CD4-positive, alpha-beta T cell treated with Interferon alpha-2 for 1 hour (primary cell): ENCODE results near the gene LAPTM4A.
"Not testable (repeated sequence)": the region's sequence is repeated elsewhere in the genome, so short reads cannot be mapped to it uniquely, and the experiment has no call there.

ENCODE experiments used
- DNase-seq, 2 donors: peaks; one replicate each; pipeline ENCODE4 v3.0.0-alpha.2; 2020 to 2022

The LAPTM4A gene

DNA sequence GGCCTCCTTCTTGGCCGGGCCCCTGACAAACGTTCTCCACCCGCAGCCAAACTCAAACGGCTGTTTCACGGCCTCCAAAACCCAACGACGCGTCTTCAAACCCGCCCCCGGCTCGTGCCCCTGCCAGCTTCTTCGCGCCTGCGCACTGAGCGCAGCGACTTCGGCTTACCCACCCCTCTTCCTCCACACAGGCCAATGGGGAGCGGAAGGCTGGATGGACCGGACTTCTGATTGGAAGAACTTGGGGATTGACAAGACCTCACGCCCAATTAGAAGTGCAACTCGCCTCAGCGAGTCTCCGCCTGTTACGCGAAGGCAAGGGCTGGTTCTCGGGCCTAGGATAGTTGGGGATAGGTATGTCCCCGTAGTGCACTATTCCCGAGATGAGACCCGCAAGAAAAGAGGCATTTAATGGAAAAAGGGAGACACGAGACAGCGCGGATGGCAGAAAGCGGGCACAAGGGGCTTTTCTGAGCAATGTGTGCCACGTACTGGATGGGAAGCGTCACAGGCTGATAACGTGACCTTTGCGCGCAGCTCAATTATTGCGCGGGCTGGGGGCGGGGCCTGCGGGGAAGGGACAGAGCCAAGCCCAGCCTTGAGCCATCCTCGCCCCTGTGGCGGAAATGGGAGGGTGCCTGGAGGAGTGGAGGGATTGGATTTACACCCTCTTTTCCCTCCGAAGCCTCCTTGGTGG, at the start of gene LAPTM4A:
Gene LAPTM4A (minus strand): TSS at position 97 of the 697 bp plus-strand sequence. CDS start 108 bp downstream, outside the sequence.
- peak; percentile 99 for DNase-seq

DNA sequence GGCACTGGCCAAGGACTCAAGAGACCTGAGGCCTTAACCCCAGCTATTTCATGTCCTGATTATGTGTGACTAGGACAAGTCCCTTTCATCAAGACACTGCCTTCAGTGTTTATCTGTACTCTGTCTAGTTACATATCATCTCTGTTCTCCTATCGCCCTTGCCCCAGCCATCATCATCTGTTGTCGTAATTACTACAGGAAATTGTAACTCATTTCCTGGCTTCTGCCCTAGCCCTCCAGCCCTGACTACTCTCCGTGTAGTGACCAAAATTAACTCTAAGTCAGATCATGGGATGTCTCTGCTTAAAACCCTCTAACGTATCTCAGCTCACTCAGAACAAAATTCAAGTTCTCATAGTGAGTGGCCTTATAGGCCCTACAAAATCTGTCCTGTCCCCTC, 49.3 kb upstream of the LAPTM4A start:
- DNase-seq, result no peak

DNA sequence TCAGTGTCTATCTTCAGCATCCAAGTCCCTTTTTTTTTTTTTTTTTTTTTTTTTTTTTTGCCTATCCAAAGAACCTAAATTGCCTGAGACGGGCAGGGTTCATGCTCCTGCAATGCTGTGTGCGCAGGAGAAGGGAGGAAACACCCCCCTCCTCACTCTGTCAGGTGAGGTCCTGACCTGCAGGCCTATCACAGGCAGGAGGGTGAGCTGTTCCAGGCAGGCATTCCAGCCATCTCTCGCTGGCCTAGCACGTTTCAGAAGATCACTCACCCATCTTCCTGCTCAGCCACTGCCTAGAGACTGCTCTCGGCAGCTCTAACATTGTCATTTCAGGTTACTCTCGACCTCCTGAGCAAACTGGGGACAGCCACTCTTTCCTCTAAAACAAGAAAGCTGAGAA, 48.4 kb upstream of the LAPTM4A start:
- no peak for DNase-seq

DNA sequence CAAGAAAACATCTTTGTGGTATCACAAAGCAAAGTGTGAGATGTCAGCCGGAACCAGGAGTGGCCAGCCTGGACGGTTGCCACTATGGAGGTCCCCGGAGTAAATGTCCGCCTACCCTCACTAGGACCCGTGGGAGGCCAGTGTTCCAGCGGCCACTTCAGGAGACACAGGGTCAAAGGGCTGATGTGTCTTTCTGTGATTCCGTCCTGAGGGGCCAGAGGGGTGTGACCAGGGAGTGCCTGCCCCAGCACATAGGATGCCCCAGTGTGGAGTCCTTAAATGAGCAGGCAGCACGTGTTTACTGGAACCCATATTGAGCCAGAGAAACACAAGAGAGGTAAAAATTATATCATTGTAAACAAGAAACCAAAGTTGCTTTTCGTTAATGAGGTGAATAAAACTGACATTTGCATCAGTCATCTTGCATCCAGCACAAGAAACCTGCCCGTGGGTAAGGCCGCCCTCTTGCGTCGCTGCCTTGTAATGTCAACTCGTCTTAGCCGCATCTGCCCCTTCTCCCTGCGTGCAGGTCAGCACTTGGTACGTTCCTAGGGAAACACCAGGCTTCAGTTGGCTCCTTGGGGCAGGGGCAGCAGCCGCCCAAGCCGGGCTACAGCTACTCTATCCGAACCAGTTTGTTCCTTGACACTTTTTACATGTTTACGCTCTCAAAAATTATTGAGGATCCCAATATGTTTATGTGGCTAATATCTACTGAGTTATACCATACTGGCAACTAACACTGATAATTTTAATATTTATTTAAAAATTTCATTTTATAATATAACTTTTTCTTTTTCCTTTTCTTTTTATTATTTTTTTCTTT, 46.7 kb upstream of the LAPTM4A start:
- peak; percentile 75 to 76 for DNase-seq

DNA sequence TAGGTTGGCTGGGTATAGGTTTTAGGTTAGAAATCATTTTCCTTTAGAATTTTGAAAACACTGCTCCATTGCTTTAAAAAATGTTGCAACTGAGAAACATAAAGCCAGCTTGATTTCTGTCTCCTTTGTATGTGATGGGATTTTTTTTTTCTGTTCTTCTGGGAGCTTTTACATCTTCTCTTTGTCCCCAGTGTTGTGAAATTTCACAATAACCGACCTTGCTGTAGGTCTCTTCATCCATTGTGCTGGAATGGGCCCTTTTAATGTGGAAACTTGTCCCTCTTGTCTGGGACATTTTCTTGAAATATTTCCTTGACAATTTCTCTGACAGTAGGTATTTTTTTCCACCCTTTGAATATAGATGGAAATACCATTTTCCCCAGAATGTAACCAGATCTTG, 44.0 kb upstream of the LAPTM4A start:
- no peak for DNase-seq

DNA sequence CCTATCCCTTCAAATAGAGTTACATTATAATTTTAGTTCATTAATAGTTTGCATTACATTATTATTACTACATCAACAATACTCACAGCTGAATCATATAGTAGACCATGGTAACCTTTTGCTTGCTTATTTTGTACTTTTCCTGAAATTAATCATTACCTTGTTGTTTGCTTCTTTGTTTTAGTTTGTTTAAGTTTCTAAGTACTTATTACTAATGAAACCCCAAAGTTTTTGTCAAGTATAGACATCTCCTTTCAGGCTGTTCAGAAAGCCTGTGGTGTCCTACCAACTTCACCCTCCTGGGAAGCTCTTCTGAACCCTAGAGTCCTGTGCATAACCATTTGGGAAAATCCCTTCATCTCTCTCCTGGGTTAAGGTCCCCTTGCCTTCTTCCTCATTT, 43.5 kb upstream of the LAPTM4A start:
- DNase-seq, result no peak

DNA sequence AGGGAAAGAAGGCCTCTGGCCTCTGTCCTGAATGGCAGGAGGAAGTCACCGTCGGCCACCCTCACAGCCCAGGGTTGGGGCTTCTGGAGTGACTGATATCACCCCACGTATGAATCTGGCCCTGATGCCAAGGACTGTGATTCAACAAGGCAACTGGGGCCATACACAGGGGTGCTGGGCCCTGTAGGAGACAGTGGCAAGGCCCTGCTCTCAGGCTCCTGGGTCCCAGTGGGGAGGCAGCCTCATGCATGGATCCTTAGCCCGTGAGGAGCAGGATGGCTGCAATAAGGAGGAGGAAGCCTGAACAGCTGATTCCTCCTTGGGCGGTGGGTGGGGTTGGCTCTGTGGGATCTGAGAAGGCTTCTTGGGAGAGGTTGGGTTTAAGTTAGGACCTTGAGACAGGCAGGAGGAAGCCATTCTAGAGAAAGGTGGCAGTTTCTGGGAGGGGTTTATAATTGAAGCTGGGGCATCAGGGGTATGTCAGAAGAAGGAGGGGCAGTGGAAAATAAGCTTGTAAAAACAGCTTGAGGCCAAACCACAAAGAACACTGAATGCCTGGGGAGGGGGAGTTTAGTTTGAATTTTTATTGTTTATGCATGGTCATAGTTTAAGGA, 42.8 kb upstream of the LAPTM4A start:
- no peak for DNase-seq

DNA sequence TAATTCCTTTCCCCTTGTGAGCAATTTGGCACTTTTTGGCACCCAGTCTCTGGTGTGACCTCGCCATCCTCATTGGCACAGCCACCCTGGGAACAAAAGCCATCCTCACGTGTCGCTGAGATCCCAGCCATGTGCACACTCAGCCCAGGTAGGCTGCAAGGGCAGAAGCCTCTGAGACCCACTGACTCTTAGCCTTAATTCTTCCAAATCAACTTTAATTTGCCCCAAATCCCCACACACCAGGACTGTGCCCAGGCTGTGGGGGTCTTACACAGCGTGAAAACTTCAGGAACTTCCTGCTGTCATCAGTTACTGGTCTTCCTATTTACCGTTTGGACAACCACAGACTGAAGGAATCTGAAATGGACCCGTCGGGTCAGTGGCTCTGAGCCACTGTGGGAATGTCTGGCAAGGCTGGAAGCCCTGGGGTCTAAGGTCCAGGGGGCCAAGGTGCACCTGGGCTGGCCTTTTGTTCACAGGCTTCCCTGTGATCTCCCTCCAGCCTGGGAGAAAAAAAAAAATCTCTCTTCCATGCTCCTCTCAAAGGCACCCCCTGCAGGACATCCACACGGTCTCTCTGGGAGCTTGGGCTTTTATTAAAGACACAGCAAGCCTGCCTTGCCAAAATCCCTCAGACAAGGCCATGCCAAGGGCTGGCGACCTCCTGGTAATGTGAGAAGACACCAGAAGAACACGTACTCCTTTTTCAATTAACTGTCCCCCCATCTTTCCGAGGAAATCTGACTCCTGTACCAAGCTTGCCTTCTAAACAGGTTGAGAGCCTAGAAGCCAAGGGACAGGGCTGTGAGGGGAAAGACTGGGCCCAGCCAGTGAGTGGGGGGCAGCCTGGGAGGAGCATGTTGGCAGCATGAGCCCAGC, 42.1 kb upstream of the LAPTM4A start:
- no peak for DNase-seq

DNA sequence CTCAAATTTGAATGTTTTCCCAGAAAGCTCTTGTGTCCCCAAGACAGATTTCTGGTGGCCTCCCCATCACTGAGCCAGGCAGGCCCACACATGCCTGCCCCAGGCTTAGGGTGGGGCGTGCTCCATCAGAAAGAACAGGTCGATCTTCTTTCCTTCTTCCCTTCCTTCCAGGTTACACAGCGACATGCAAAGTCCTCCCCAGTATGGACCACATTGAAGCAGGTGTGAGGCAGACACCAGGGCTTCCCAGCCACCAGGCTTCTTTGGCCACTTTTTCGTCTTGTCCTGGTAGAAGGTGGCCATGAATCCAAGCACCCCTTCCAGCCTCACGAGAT, 41.4 kb upstream of the LAPTM4A start:
- DNase-seq, result no peak

DNA sequence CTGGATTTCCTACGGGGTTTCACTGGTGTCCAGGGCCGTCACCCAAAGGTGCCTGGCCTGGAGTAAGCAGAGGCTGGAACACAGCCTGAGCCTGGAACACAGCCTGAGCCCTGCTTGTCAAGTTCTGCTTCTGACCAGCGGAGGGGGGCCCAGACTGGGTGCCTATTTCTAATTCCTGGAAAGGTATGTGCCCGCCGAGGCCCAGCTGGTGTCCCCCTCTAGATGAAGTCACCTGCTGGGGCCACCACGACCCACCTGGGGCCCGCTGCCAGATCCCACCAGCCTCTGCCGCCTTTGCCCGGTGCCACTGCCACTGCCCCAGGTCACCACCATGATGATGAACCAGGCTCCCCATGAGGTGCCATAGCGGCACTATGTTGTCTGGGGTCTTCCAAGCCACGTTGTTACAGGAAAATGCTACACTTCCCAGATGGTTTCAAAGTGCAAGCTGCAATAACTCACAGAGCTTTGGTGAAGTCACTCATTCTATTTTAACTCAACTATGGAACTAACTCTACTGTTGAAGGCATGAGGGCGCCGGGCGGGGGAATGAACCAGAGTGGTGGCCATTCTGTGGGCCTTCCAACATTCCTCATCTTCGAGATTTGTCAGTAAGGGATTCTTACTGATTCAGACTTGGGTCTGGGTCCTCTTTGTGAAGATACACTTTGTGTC, 40.9 kb upstream of the LAPTM4A start:
- DNase-seq, result no peak

DNA sequence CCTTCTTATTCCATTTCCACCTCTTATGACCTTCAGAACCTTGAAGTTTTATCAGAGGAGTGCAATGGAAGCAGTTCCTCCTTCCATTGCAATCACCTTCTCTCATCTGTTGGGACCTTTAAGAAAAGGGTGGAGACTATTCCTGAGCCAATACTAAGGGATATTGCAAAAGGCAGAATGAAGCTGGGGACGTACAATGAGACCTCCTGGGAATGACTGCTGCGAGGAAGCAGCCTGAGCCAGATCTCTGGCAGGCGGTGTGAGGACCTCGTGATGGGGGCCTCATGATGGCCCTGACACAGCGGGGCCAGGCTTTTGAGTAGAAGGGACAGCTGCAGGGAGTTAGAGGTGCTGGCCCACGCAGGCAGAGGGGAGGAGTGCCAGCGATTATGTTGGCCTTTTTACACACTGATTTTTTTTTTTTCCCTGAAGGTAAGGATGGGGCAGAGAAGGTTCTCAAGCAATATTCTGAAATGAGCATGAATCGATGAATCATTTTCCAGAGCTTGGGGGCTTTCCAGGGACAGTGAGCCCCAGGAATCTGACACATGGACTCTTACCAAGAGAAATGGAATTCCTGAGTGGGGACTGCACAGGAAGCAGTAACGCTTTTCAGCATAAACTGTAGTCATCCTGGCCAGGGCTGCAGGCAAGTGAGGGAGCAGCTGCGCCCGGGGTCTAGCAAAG, 40.0 kb upstream of the LAPTM4A start:
- no peak for DNase-seq

DNA sequence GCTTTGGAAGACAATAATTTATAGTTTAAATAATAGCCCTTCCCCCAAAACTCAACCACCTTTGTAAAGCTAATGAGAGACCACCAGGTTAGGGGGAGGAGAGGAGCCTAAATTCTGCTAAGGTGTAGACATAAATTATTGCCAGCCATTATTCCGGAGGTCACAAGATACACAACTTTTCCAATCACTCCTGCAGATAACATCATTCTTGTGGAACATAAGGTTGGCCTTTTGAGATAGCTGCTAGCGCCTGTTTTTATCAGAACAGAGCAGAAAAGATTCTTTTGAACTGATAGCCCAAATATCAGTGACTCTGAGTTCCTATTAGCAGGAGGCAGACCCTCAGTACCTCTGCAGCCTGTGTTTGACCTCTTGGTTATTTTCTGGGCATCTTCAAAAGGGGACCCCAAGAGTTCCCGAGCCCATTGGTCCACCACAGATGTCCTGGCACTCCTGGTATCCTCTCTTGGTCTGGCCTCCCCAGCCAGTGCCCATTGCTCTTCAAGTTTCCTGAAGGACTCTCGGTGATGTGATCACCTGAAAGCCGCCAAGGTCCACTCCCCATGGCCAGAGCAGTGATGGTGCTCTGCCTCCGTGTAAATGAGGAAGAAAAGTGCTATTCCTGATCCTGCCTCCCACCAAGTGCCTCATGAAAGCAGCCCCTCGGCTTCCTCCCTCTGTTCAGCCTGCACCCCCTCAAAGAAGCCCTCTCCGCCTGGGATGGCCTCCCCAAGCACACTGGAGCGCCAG, 38.5 kb upstream of the LAPTM4A start:
- DNase-seq, result no peak

DNA sequence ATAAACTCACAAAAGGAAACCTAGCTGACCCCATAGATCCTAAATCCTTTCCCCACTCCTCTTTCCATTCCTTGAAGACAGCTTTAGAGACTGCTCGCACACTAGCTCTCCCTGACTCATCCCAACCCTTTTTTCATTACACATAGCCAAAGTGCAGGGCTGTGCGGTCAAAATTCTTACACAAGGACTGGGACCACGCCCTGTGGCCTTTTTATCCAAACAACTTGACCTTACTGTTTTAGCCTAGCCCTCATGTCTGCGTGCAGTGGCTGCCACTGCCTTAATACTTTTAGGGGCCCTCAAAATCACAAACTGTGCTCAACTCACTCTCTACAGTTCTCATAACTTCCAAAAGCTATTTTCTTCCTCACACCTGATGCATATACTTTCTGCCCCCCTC, 34.5 kb upstream of the LAPTM4A start:
- not testable (repeated sequence) for DNase-seq

DNA sequence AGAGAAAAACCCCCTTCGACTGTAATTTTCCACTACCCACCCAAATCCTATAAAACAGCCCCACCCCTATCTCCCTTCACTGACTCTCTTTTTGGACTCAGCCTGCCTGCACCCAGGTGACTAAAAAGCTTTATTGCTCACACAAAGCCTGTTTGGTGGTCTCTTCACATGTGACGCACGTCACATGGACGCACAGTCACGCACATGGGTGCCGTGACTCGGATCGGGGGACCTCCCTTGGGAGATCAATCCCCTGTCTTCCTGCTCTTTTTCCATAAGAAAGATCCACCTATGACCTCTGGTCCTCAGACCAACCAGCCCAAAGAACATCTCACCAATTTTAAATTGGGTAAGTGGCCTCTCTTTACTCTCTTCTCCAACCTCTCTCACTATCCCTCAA, 31.4 kb upstream of the LAPTM4A start:
- not testable (repeated sequence) for DNase-seq

DNA sequence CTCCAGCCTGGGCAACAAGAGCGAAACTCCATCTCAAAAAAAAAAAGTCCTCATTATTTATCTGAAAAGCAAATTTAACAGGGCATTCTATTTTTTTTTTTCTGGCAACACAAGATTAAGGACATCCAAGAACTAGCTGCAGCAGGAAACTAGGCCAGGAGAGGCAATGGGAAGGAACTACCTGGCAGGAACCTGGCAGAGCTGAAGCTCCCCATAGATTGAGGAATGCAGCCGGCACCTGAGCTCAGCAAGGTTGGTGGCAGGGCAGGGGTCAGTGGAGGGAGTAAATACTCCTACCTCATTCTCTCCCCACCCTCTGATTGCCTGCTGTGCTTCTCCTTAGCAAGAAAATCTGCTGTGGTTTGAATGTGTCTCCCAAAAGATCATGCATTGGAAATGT, 30.4 kb upstream of the LAPTM4A start:
- DNase-seq, result no peak

DNA sequence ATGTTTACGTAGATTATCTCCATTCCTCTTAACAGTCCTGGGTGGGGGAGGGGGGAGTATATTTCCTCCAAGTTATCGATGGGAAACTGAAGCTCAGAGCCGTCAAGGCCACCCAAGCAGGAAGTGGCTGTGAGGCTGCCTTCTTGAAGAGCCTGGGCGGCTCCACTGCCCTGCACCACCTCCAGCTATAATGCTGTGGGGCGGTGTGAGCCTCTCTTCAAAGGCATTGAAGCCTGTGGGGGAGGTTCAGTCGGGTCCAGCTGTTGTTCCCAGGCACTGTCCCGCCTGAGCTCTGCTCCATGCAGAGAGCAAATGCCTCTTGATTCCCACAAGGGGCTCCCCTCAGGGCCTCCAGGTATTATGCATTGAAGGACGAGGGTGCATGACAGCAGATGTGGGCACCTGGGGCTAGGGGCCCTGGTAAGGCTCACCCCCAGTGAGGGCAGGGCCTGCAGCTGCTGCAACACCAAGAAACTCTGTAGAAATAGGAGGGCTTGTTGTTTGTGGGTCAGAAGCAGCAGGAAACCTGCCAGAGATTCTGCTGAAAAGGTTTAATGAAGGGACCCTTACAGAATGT, 29.5 kb upstream of the LAPTM4A start:
- no peak for DNase-seq

DNA sequence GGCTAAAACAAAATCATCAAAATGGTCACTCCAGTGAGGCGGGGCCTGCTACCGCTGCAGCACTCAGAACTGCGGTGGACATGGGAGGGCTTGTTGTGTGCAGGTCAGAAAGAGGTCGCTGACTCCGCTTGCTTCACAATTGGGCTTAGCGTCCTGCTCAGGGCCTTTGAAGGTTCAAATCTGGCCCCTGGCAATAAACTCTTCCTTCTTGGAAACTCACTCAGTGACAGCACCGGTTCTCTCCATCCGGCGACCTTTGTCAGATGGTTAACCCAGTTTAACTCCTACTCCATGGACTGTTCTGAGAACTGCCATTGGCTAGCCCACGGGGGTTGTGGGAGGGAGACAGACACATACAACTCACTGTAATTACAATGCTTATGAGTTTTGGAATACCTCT, 29.0 kb upstream of the LAPTM4A start:
- no peak for DNase-seq

DNA sequence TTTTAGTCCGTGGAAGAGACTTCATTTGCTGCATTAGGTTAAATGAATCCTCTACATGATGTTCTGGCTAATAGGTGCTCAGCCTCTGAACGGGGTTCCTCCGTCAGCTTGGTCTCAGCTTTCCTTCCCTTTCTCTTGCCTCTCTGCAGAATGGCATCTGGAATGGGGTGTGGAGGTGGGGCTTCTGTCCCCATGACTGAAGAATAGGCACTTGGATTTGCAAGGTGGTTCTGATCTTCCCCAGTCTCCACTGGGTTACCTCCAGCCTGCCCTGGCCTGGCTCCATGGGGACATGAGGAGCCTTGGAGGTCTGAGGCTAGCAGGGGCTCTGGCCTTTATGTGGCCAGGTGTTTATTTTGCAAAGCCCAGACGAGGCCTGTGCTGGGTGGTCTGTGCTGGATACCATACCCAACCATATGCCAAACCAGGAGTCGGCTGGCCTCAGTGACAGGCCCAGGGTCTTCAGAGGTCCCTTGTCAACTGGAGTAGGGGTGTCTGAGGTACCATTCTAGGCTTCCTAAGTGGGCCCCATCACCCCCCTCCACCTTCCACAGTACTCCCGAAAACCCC, 28.2 kb upstream of the LAPTM4A start:
- DNase-seq, result no peak

DNA sequence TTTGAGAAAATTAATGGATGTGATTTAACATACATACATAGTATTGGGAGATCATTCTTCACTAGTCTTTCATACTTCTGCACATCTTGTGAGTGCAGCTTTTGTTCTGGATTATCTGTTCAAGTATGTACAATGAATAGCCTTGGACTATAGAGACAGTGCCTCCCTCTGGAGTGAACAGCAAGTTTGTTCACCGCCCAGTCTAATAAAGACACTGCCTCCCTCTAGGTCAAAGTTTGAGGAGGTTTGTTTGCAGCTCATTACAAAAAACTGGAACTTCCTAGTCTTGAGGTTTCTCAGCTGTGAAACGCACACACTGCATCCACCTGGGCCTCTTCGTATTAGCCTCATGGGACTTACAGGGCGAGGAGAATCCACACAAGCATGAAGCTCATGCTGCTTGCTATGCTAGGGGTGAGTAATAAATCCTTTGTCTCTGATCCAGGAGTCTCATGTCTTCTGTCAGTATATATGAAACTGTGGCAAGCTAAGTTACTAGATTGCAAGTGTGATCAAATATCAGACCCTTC, 26.0 kb upstream of the LAPTM4A start:
- no peak for DNase-seq

DNA sequence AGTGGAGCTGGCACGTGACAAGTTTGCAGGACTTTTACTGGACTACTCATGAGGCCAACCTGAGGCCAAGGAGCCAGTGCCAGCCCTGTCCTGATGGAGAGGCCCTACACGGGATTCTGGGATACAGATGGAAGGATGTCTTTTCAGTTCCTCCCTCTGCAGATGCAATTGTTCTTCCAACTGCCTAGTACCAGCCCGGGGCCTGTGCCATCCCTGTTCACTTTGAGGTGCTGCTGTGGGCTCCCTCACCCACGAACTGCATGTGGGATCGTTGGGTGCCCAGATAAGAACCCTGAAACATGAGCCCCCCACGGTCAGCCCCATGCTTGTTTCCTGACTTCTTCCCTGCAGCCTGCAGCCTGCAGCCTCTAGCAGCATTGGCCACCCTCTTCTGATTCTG, 25.3 kb upstream of the LAPTM4A start:
- no peak for DNase-seq
